SK-N-SH (cell line): ENCODE measurements around the gene SLC1A2. TPM values are rescaled to one million over a fixed set of nuclear protein-coding genes. Genes with fewer than 3 reads are reported as not detected.

Source experiments
- CTCF ChIA-PET: fragments of 300-600, 350-600 bp; formaldehyde crosslinking; extraction: SDS; loops from one replicate; lab custom pipeline; 2021; lab: Yijun Ruan, JAX
- POLR2A ChIA-PET: fragments of 350-600 bp; sonication (Branson Sonifier 250); formaldehyde crosslinking; extraction: SDS; loops from one replicate; lab custom pipeline; 2020; ENCODE audit warnings: antibody characterized with exemption, inconsistent platforms; lab: Yijun Ruan, JAX
- DNase-seq: peaks from one replicate; pipeline ENCODE4 v3.0.0; 2012
- H2AFZ ChIP-seq: fragments of 200-600 bp; sonication (generic); 2 replicates; pipeline ENCODE4 v1.8.1; 2016; ENCODE audit warnings: antibody characterized with exemption, mild to moderate bottlenecking, low read depth
- H3F3A ChIP-seq: fragments of 200-600 bp; sonication (generic); replicated peaks from 2 replicates; pipeline ENCODE3; 2016; ENCODE audit warnings: antibody characterized with exemption, mild to moderate bottlenecking; ENCODE audit not compliant: insufficient read depth
- H3K27ac ChIP-seq, 2 experiments: fragments of 200-500 bp in 1 of 2; fragments of 200-600 bp in 1 of 2; sonication (Bioruptor generic) in 1 of 2; sonication (generic), shearing (Covaris generic) in 1 of 2; 2 replicates each; pipeline versions ENCODE4 v1.5.1 to v1.6.1; 2014 to 2016; ENCODE audit warnings: low read depth in 2 of 2, inconsistent platforms in 1 of 2, low read length in 1 of 2, mild to moderate bottlenecking in 1 of 2, mixed read lengths in 1 of 2
- H3K27me3 ChIP-seq: fragments of 200-600 bp; sonication (generic), shearing (Covaris generic); 2 replicates; pipeline ENCODE4 v1.6.1; 2016; ENCODE audit warnings: mixed run types; ENCODE audit not compliant: insufficient read depth
- H3K36me3 ChIP-seq, 2 experiments: fragments of 200-500 bp in 1 of 2; fragments of 200-600 bp in 1 of 2; sonication (Bioruptor generic) in 1 of 2; sonication (generic) in 1 of 2; replicated peaks in 1 of 2; 2 replicates each; pipeline versions ENCODE3 to v1.5.1; 2014 to 2016; ENCODE audit warnings: low read length in 1 of 2, mild to moderate bottlenecking in 1 of 2; ENCODE audit not compliant: insufficient read depth in 2 of 2, control insufficient read depth in 1 of 2
- H3K4me1 ChIP-seq, 2 experiments: fragments of 200-500 bp in 1 of 2; fragments of 200-600 bp in 1 of 2; sonication (Bioruptor generic) in 1 of 2; sonication (generic), shearing (Covaris generic) in 1 of 2; 2 replicates each; pipeline versions ENCODE4 v1.5.1 to v1.6.1; 2014 to 2016; ENCODE audit warnings: low read depth in 1 of 2, low read length in 1 of 2, mixed run types in 1 of 2; ENCODE audit not compliant: insufficient read depth in 2 of 2, control insufficient read depth in 1 of 2
- H3K4me2 ChIP-seq: fragments of 200-600 bp; sonication (generic), shearing (Covaris generic); 2 replicates; pipeline ENCODE4 v1.6.1; 2017; ENCODE audit warnings: mixed run types
- H3K4me3 ChIP-seq, 2 experiments: fragments of 200-500 bp in 1 of 2; fragments of 200-600 bp in 1 of 2; sonication (Bioruptor generic) in 1 of 2; sonication (generic), shearing (Covaris generic) in 1 of 2; 2 replicates each; pipeline versions ENCODE4 v1.5.1 to v1.8.1; 2014 to 2016; ENCODE audit warnings: low read depth in 2 of 2, inconsistent platforms in 1 of 2, low read length in 1 of 2, mild to moderate bottlenecking in 1 of 2, mixed read lengths in 1 of 2, moderate library complexity in 1 of 2
- H3K79me2 ChIP-seq: fragments of 200-600 bp; sonication (generic); 2 replicates; pipeline ENCODE4 v1.8.1; 2017; ENCODE audit warnings: mild to moderate bottlenecking; ENCODE audit not compliant: insufficient read depth
- H3K9ac ChIP-seq: fragments of 200-600 bp; sonication (generic); 2 replicates; pipeline ENCODE4 v1.6.1; 2017; ENCODE audit warnings: mixed run types
- H3K9me2 ChIP-seq: fragments of 200-600 bp; sonication (generic); 2 replicates; pipeline ENCODE4 v1.6.1; 2017; ENCODE audit warnings: mixed run types
- H3K9me3 ChIP-seq: fragments of 200-600 bp; sonication (generic); 2 replicates; pipeline ENCODE4 v1.6.1; 2017; ENCODE audit warnings: mixed run types, mild to moderate bottlenecking, moderate library complexity
- H4K20me1 ChIP-seq: fragments of 200-600 bp; sonication (generic); 2 replicates; pipeline ENCODE4 v1.6.1; 2017; ENCODE audit warnings: mild to moderate bottlenecking, mixed run types; ENCODE audit not compliant: insufficient read depth
- CHD2 ChIP-seq: fragments of 150-350 bp; IDR thresholded peaks from 2 replicates; pipeline ENCODE4 v1.6.1; 2018; ENCODE audit warnings: low read length; ENCODE audit not compliant: partially characterized antibody
- CTCF ChIP-seq: fragments of 200-600 bp; sonication (generic); IDR thresholded peaks from 2 replicates; pipeline ENCODE4 v1.6.1; 2017; ENCODE audit warnings: antibody characterized with exemption, mild to moderate bottlenecking, moderate library complexity
- ELF1 ChIP-seq: IDR thresholded peaks from 2 replicates; pipeline ENCODE4 v1.4.0; 2012
- EP300 ChIP-seq, 2 experiments: IDR thresholded peaks; 2 replicates each; pipeline versions ENCODE4 v1.4.0 to v1.6.1; 2012; ENCODE audit warnings: borderline replicate concordance in 1 of 2, low read depth in 1 of 2, low read length in 1 of 2
- EZH2phosphoT487 ChIP-seq: fragments of 200-600 bp; sonication (generic); IDR thresholded peaks from 2 replicates; pipeline ENCODE4 v1.6.1; 2017; ENCODE audit warnings: low read depth, mixed run types, mild to moderate bottlenecking, antibody characterized with exemption, moderate library complexity, borderline replicate concordance
- FOSL2 ChIP-seq: IDR thresholded peaks from 2 replicates; pipeline ENCODE4 v1.4.0; 2012; ENCODE audit warnings: low read depth, mild to moderate bottlenecking, moderate library complexity, borderline replicate concordance
- FOXJ3 ChIP-seq: sonication (generic); formaldehyde crosslinking; IDR thresholded peaks from 2 replicates; pipeline ENCODE4 v1.5.1; 2020; ENCODE audit warnings: mild to moderate bottlenecking, missing genetic modification reagents
- FOXM1 ChIP-seq: IDR thresholded peaks from 2 replicates; pipeline ENCODE4 v1.4.0; 2012; ENCODE audit warnings: low read depth, mild to moderate bottlenecking
- GABPA ChIP-seq: IDR thresholded peaks from 2 replicates; pipeline ENCODE4 v1.4.0; 2012; ENCODE audit warnings: low read depth, mild to moderate bottlenecking
- GATA2 ChIP-seq: sonication (generic); formaldehyde crosslinking; IDR thresholded peaks from 2 replicates; pipeline ENCODE4 v1.5.0; 2020; ENCODE audit warnings: mild to moderate bottlenecking, missing genetic modification reagents
- JUND ChIP-seq: IDR thresholded peaks from 2 replicates; pipeline ENCODE4 v1.4.0; 2012
- MEF2A ChIP-seq: IDR thresholded peaks from 2 replicates; pipeline ENCODE4 v1.4.0; 2012; ENCODE audit warnings: low read depth, borderline replicate concordance
- MXI1 ChIP-seq: IDR thresholded peaks from 2 replicates; pipeline ENCODE4 v1.6.1; 2012; ENCODE audit warnings: mild to moderate bottlenecking, low read depth, low read length, improper control_type of control experiment
- NFIC ChIP-seq: IDR thresholded peaks from 2 replicates; pipeline ENCODE4 v1.4.0; 2012; ENCODE audit warnings: borderline replicate concordance
- NRF1 ChIP-seq: IDR thresholded peaks from 2 replicates; pipeline ENCODE4 v1.6.1; 2012; ENCODE audit warnings: low read depth, mild to moderate bottlenecking, low read length
- POLR2AphosphoS5 ChIP-seq: IDR thresholded peaks from 2 replicates; pipeline ENCODE4 v1.6.1; 2012; ENCODE audit warnings: low read depth, low read length
- RAD21 ChIP-seq: IDR thresholded peaks from 2 replicates; pipeline ENCODE4 v1.6.1; 2012; ENCODE audit warnings: mild to moderate bottlenecking, low read length
- REST ChIP-seq: IDR thresholded peaks from 2 replicates; pipeline ENCODE4 v1.6.1; 2012; ENCODE audit warnings: mild to moderate bottlenecking, low read depth, low read length, moderate library complexity
- RFX5 ChIP-seq: IDR thresholded peaks from 2 replicates; pipeline ENCODE4 v1.6.1; 2012; ENCODE audit warnings: mild to moderate bottlenecking, improper control_type of control experiment, low read length
- SIN3A ChIP-seq: IDR thresholded peaks from 2 replicates; pipeline ENCODE4 v1.6.1; 2012; ENCODE audit warnings: low read depth, mild to moderate bottlenecking, low read length, moderate library complexity, borderline replicate concordance
- TAF1 ChIP-seq: IDR thresholded peaks from 2 replicates; pipeline ENCODE4 v1.6.1; 2012; ENCODE audit warnings: low read depth, mild to moderate bottlenecking, low read length, moderate library complexity, borderline replicate concordance
- TCF12 ChIP-seq: IDR thresholded peaks from 2 replicates; pipeline ENCODE4 v1.4.0; 2012
- TEAD4 ChIP-seq: IDR thresholded peaks from 2 replicates; pipeline ENCODE4 v1.4.0; 2012; ENCODE audit warnings: mild to moderate bottlenecking, borderline replicate concordance; ENCODE audit not compliant: insufficient read depth
- USF1 ChIP-seq: IDR thresholded peaks from 2 replicates; pipeline ENCODE4 v1.4.0; 2012; ENCODE audit warnings: low read depth, borderline replicate concordance
- USF2 ChIP-seq: fragments of 150-350 bp; IDR thresholded peaks from 2 replicates; pipeline ENCODE4 v1.6.1; 2017; ENCODE audit warnings: antibody characterized with exemption, low read length, low read depth, borderline replicate concordance
- YY1 ChIP-seq: IDR thresholded peaks from 2 replicates; pipeline ENCODE4 v1.4.0; 2012; ENCODE audit warnings: low read depth, mild to moderate bottlenecking
- ZBTB33 ChIP-seq: IDR thresholded peaks from 2 replicates; pipeline ENCODE4 v1.4.0; 2012; ENCODE audit warnings: low read depth, borderline replicate concordance
- whole genome bisulfite sequencing: methylation state at CpG from one replicate; pipeline ENCODE4 v1.1.6; 2017; ENCODE audit warnings: low lambda C conversion rate; 5-methylcytosine and 5-hydroxymethylcytosine counted together
- polyA plus RNA-seq, 3 experiments: library from polyadenylated mRNA; depleted of rRNA; stranded (reverse); fragments of >200 nt; gene quantifications; 2 replicates each; pipeline ENCODE4 v1.2.3, GENCODE V29; 2012

SLC1A2 gene
- polyA plus RNA-seq, 1 of the 3 experiments (the other 2 are of a cell fraction), result under 0.01 TPM

GRCh38 chr11:35246745-35247144 is 172.6 kb downstream of the SLC1A2 start:
- Histone ChIP-seq H3K79me2 (no peaks in the 10 kb centered on the region), H3K36me3 (no peaks in the 10 kb centered on the region), H3K9ac (no peak overlapping the region), H4K20me1 (no peaks in the 10 kb centered on the region), H3K4me1 (no peaks in the 10 kb centered on the region; a peak in 1 of 4 replicates), H3K4me2 (no peak overlapping the region), H3K27me3 (no peaks in the 10 kb centered on the region), H3K27ac (peak overlapping the region; percentile 24 to 58; a peak in 2 of 4 replicates), H3F3A (peaks cover 6% of the 10 kb centered on the region), H2AFZ (no peak overlapping the region), H3K9me2 (no peaks in the 10 kb centered on the region), H3K9me3 (no peaks in the 10 kb centered on the region), H3K4me3 (no peak overlapping the region)
- DNase-seq, result no peak
- ChIA-PET POLR2A (no interaction called here), CTCF (interaction anchor here (0.6 to 1.4 kb wide), 7 partner anchors 8 to 321 kb away, joined by 3 to 4 read pairs (median 3); no protein-coding TSS in a partner anchor)
- WGBS, result 33% methylated on average over 2 of the region's 2 CpGs
- TF ChIP-seq POLR2AphosphoS5 (no peak), YY1 (no peak), FOSL2 (no peak), GATA2 (no peak), USF2 (no peak), EP300 (IDR thresholded peaks at IDR 0.05; ENCODE audit: borderline replicate concordance in 1 of 2, low read depth in 1 of 2, low read length in 1 of 2) (peak in 1 of 2 experiments; percentile 65; a peak in 1 of 4 replicates), NFIC (peak; percentile 18; the same call in 1 of the 2 replicates), RAD21 (no peak), TCF12 (peak; percentile 92), SIN3A (no peak), FOXJ3 (CRISPR knock-in tag) (no peak), MEF2A (peak; percentile 61; the same call in 1 of the 2 replicates), TEAD4 (no peak), RFX5 (no peak), FOXM1 (no peak), USF1 (no peak), ELF1 (no peak), CTCF (no peak), GABPA (no peak), CHD2 (no peak), MXI1 (no peak), JUND (peak; percentile 13; the same call in 1 of the 2 replicates), REST (no peak), EZH2phosphoT487 (no peak), TAF1 (no peak), ZBTB33 (no peak), NRF1 (no peak)
